BJ (cell line): ENCODE results near the gene MSLN. TPM values are rescaled to one million over a fixed set of nuclear protein-coding genes. Genes with fewer than 3 reads are reported as not detected.

Experiments
- CTCF ChIA-PET: fragments of 350-600 bp; formaldehyde crosslinking; extraction: SDS; loops from one replicate; lab custom pipeline; 2021; ENCODE audit warnings: antibody characterized with exemption, inconsistent platforms; lab: Yijun Ruan, JAX
- POLR2A ChIA-PET: fragments of 300-600 bp; sonication (Branson Sonifier 250); formaldehyde crosslinking; extraction: SDS; loops from one replicate; lab custom pipeline; 2021; ENCODE audit warnings: antibody characterized with exemption; lab: Charles Lee
- DNase-seq: peaks from one replicate; pipeline ENCODE4 v3.0.0-alpha.2; 2011; ENCODE audit warnings: low read depth
- H3K27me3 ChIP-seq: 2 replicates; pipeline ENCODE4 v1.6.0; 2011; ENCODE audit warnings: low read length; ENCODE audit not compliant: control insufficient read depth, insufficient read depth
- H3K36me3 ChIP-seq: 2 replicates; pipeline ENCODE4 v1.5.1; 2011; ENCODE audit warnings: low read length; ENCODE audit not compliant: control insufficient read depth, insufficient read depth
- H3K4me3 ChIP-seq: 2 replicates; pipeline ENCODE4 v1.5.1; 2011; ENCODE audit warnings: low read depth, mild to moderate bottlenecking, control low read depth, low read length
- polyA plus RNA-seq: library from polyadenylated mRNA; depleted of rRNA; stranded (reverse); fragments of >200 nt; gene quantifications from 2 replicates; pipeline ENCODE4 v1.2.3, GENCODE V29; 2011
- TF ChIP-seq, protein P1 (sequence below): IDR thresholded peaks from 2 replicates; pipeline ENCODE4 v1.5.1; 2011; ENCODE audit warnings: low read depth, mild to moderate bottlenecking, control low read depth, inconsistent platforms, low read length, moderate library complexity; ENCODE audit not compliant: insufficient read depth

The MSLN gene
- polyA plus RNA-seq, 1 experiment: 0.67 TPM

DNA sequence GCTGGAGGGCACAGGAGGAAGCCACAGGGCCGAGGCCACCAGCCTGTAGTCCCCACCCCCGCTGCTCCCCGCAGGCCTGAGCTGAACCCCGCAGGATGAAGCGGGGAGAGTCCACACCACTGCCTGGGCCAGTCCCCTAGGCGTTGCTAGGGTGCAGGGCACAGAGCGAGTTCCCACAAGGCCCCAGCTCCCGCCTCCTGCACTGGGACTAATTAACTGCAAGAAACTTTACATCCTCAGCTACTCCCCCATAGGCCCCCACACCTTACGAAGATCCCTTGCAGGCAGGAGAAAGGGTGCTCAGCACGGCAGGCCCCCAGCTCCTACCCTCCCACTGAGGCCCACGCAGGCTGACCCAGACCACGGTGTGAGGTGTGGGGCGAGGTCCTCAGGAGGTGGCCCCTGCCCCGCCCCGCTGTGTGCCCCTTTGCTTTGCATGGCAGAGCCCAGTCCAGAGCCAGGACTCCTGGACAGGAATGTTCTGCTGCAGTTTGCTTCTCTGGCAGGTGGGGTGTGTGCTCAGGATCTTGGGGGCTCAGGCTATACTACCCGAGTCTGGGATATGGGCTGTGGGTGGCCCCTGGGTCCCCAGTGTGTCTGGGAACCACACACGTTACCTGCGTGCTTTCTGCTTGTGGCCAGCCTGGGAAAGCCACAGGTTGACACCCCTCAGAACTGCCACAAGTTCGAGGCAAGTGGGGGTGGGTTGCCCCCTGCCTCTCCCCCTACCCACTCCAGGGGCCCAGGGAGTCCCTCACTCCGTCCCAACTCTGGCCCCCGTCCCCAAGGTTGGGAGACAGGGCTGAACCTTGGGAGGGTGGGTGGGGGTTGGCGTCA, 38.8 kb downstream of the MSLN start:
- Histone ChIP-seq H3K4me3 (no peak overlapping the region), H3K27me3 (peaks cover 17% of the 10 kb centered on the region), H3K36me3 (no peaks in the 10 kb centered on the region)
- DNase-seq: no peak
- ChIA-PET CTCF (interaction anchor here (0.9 kb wide), 1 partner anchor 87 kb away, joined by 3 read pairs; no protein-coding TSS in a partner anchor), POLR2A (no interaction called here)
- TF ChIP-seq, protein P1, sequence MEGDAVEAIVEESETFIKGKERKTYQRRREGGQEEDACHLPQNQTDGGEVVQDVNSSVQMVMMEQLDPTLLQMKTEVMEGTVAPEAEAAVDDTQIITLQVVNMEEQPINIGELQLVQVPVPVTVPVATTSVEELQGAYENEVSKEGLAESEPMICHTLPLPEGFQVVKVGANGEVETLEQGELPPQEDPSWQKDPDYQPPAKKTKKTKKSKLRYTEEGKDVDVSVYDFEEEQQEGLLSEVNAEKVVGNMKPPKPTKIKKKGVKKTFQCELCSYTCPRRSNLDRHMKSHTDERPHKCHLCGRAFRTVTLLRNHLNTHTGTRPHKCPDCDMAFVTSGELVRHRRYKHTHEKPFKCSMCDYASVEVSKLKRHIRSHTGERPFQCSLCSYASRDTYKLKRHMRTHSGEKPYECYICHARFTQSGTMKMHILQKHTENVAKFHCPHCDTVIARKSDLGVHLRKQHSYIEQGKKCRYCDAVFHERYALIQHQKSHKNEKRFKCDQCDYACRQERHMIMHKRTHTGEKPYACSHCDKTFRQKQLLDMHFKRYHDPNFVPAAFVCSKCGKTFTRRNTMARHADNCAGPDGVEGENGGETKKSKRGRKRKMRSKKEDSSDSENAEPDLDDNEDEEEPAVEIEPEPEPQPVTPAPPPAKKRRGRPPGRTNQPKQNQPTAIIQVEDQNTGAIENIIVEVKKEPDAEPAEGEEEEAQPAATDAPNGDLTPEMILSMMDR: no peak

DNA sequence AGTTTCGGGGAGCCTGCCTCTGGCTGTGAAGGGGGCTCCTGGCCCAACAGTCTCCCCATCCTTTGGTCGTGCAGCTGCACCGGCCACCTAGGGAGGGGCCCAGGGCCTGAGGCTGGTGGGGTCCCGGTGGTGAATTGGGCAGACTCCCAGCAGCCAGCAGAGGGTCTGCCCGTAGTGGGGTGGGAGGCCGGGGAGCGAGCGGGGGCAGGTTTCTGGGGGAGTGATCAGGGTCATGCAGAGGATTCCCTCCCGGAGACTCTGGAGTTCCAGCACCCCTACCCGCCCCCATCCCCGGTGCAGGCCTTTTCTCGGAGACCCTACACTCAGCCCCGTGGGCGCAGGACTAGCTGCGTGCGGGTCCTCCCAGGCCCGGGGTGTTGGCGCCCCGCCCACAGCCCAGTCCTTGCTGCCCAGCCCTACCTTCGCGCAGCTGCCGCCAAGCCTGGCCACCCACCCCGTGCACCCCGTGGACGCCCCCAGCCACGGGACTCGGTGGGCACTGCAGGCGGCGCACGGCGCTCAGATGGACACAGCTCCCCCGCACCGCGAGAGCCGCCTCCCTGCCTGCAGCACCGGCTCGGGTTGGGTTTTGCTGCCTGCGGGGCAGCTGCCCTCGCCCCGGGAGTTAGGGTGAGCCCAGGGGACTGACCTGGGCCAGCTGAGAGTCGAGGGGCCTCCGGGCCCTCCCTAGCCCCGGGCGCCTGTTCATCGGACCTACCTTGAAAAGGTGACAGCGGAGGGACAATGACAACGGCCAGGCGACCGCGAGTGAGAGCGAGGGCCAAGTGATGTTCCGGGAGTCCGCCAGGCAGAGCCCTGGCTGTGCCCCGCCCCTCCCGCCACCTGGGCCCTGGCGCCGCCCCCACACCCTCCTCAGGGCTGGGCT, 39.7 kb downstream of the MSLN start, which contains the start of gene GNG13:
Gene GNG13 (minus strand): TSS at position 787 of the 886 bp plus-strand sequence. CDS start 1,657 bp downstream, outside the sequence.
- H3K36me3 ChIP-seq: no peaks in the 10 kb centered on the region
- DNase-seq: no peak
- ChIA-PET POLR2A (no interaction called here), CTCF (interaction anchor here (1.1 kb wide), 1 partner anchor 255 kb away, joined by 3 read pairs; no protein-coding TSS in a partner anchor)
- TF ChIP-seq, protein P1: no peak
- no peak within 1 kb of the TSS for H3K4me3 ChIP-seq
- peaks cover 17% of the 10 kb centered on the region for H3K27me3 ChIP-seq

DNA sequence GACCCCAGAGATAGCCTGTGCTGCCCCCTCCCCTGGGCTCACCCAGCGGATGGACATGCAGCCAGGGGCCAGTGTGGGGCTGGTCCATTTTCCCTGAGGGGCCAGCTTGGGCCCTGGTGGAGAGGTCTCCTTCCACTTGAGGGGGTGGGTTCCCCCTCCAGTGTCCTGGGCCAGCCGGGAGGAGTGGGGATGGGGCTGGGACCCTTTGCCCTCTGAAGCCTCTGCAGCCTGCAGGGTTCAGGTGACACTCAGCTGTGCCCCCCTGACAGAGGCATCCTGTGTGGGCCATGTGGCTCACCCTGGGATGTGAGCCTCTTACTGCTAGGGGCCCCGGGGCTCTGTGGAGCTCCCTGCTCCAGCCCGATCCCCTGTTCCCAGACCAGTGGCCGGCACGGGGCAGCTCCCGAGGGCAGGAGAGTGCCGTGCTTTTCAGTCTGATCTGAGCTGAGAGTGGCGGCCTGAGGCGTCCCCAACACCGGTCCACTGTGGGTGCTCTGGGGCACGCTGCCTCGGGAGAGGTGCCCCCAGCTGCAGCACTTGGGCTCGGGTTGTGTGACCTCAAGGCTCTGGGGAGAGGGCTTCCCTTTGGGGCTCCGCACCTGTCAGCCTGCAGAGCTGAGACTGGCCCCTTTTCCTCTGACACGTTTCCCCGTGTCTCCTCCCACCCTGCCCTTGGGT, 40.4 kb downstream of the MSLN start:
- POLR2A ChIA-PET: no interaction called here
- CTCF ChIA-PET: interaction anchor here (1.1 kb wide), 1 partner anchor 254 kb away, joined by 3 read pairs; no protein-coding TSS in a partner anchor
- TF ChIP-seq, protein P1: no peak

DNA sequence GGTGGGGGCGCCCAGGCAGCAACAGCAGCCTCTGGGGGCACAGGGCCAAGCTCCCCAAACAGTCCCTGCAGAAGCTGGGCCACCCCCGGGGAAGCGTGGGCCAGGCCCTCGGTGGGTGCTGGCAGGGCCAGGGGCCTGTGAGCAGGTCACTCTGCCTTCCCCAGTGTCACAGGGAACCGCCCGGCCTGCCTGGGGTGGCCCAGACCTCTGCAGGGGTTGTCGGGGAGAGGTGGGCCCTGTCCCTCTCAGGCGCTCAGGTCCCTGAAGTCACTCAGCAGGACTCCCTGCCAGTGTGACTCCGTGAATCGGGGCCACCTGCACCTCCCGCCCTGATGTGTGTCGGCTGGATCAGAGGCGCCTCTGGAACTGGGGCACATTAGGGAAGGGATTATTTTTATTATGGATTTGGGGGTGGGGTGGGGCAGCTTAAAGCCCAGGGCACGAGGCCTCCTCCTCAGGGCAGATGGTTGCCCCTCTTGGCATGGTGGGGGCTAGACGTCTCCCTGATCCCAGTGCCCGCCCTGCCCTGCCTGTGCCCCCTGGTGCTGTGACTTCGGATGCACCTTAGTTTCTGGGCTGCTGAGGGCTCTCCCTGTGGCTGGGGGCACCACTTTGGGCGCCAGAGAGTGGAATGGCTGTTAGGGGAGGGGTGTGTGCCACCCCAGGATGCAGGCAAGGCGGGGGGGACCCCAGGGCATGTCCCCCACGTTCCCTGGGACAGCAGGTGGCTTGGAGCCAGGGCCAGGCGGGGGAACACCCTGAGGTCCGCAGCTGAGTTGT, 41.2 kb downstream of the MSLN start:
- H3K36me3 ChIP-seq: no peaks in the 10 kb centered on the region
- DNase-seq: no peak
- TF ChIP-seq, protein P1: no peak
- H3K27me3 ChIP-seq: peaks cover 17% of the 10 kb centered on the region
- POLR2A ChIA-PET: no interaction called here
- no peak overlapping the region for H3K4me3 ChIP-seq
- CTCF ChIA-PET: no interaction called here

More for the DNA sequence above, 40.4 kb downstream of the MSLN start:
- Histone ChIP-seq H3K27me3 (peaks cover 17% of the 10 kb centered on the region), H3K36me3 (no peaks in the 10 kb centered on the region), H3K4me3 (no peak overlapping the region)
- DNase-seq: no peak
